Islet of Langerhans (tissue), 1 donor: ENCODE data around the gene BBLN.

Source experiments
- FAIRE-seq: peaks from one replicate; lab custom pipeline; 2011; peaks lifted over from hg19 to GRCh38; lab: Jason Lieb, UNC

The BBLN gene

GRCh38 chr9:128191406-128192046, 31.5 kb downstream of the BBLN start, which contains the start of gene CIZ1:
Gene CIZ1, minus strand, starts transcription at chr9:128191572. Its CDS starts 715 bp downstream, at chr9:128190857.
- FAIRE-seq: no peak

DNA sequence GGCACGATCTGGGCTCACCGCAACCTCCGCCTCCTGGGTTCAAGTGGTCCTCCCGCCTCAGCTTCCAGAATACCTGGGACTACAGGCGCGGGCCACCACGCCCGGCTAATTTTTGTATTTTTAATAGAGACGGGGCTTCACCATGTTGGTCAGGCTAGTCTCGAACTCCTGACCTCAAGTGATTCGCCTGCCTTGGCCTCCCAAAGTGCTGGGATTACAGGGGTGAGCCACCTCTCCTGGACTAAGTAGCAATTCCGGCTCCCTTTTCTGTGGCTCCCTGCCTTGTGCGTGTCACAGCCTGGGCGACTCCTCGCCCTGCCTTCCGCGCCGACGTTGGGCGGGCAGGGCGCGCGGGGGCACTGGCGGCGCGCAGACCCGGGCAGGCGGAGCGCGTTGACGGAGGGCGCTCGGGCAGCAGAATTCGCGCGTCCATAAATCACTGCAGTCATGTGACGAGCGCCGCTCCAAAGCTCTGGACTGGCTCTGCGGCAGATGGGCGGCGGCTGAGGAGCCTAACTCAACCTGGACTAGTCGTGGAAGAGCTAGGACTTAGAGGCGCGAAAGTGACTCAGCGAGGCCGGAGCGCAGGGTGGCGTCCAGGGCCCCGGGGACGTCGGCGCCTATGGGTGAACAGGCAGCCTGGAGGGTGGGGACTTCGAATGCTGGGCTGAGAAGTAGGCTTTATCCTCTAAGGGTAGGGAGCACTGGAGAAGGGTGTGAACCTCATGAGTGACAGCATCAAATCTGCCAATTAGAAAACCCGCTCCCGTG, 32.7 kb downstream of the BBLN start:
- FAIRE-seq: no peak

DNA sequence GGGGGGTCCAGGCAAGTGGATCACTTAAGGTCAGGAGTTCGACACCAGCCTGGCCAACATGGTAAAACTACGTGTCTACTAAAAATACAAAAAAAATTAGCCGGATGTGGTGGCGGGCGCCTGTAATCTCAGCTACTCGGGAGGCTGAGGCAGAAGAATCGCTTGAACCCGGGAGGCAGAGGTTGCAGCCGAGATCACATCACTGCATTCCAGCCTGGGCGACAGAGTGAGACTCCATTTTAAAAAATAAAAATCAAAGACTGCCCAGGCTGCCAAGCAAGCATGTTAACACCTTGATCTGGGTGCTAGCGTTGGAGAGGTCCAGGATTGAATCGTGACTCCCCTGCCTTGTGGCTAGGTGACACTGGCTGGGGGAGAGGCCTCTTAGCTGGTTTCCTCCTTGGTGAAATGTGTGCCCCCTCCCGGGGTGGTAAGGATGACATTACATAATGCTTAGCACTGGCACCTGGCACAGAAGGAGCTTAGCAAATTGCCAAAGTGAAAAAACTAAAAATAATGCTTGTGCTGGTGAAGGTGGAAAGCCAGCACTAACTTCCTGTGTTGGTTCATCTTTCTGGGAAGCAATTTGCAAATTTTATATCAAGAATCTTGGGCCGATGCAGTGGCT, 33.5 kb downstream of the BBLN start:
- no peak for FAIRE-seq

- no peak for FAIRE-seq
Measured at GRCh38 chr9:128201441-128202369, 41.6 kb downstream of the BBLN start.

- FAIRE-seq: no peak
Measured at GRCh38 chr9:128202648-128203023, 42.6 kb downstream of the BBLN start.

- no peak for FAIRE-seq
Measured at GRCh38 chr9:128203024-128203706, 43.1 kb downstream of the BBLN start, which contains the start of gene DNM1. Gene DNM1, plus strand, starts transcription at chr9:128203379. Its CDS starts 92 bp downstream, at chr9:128203471.

- FAIRE-seq: no peak
Measured at GRCh38 chr9:128203707-128204551, 43.9 kb downstream of the BBLN start.

- no peak for FAIRE-seq
Measured at GRCh38 chr9:128204858-128205257, 44.8 kb downstream of the BBLN start.

- no peak for FAIRE-seq
Measured at GRCh38 chr9:128205296-128205944, 45.4 kb downstream of the BBLN start.

- FAIRE-seq: no peak
Measured at GRCh38 chr9:128206484-128206883, 46.4 kb downstream of the BBLN start.

DNA sequence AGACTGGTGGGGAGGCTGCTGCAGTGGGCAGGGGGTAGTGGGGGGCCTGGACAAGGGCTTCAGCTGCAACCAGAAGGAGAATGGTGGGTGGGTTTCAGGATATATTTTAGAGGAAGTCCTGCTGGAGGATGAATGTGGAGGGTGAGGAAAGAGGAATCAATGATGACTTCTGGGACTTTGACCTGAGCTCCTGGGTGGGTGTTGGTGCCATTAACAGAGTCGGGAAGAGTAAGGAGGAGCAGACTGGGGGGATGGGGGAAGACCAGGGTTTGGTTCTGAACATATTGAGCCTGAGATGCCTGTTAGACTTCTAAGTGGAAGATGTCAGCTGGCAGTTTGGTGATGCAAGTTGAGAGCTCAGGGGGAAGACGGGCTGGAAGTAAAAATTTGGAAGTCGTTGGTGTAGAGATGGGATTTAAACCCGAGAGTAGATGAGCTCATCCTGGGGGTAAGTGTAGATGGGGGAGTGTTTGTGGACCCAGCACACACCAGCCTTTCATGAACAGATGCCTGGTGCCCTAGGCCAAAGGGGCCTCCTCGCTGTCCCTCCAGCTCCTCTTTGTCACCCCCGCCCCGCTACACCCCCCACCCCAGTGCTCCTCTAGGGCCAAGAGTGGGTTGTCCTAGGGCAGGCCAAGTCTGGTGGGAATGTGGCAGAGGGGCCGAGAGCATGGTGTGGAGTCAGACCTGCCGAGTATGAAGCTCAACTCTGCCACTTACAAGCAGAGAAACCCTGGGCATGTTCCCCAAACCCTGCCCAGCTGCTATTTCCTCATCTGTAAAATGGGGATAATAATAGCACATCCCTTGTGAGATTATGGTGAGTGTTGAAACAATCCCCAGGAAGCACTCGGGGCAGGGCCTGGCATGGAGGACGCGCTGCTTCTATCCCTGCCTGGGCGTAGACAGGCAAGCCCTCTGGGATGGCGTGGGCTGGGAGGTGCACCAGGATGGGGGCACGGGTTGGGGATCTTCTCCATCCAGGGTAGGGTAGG, 47.1 kb downstream of the BBLN start:
- FAIRE-seq: no peak

- FAIRE-seq: no peak
Measured at GRCh38 chr9:128208386-128208785, 48.3 kb downstream of the BBLN start.

GRCh38 chr9:128208946-128209669, 49.0 kb downstream of the BBLN start:
- FAIRE-seq: no peak

GRCh38 chr9:128211186-128211980, 51.3 kb downstream of the BBLN start:
- no peak for FAIRE-seq

GRCh38 chr9:128211981-128212281, 51.9 kb downstream of the BBLN start:
- FAIRE-seq: no peak
